SW480 (cell line): ENCODE results near the gene CRTC3.
"Not testable (repeated sequence)": the region's sequence is repeated elsewhere in the genome, so short reads cannot be mapped to it uniquely, and the experiment has no call there.

Experiments
- DNase-seq: peaks from one replicate; pipeline ENCODE4 v3.0.0-alpha.2; 2016; ENCODE audit warnings: low spot score

The CRTC3 gene

GRCh38 chr15:90623854-90624253, 94.1 kb downstream of the CRTC3 start:
- DNase-seq: no peak

DNA sequence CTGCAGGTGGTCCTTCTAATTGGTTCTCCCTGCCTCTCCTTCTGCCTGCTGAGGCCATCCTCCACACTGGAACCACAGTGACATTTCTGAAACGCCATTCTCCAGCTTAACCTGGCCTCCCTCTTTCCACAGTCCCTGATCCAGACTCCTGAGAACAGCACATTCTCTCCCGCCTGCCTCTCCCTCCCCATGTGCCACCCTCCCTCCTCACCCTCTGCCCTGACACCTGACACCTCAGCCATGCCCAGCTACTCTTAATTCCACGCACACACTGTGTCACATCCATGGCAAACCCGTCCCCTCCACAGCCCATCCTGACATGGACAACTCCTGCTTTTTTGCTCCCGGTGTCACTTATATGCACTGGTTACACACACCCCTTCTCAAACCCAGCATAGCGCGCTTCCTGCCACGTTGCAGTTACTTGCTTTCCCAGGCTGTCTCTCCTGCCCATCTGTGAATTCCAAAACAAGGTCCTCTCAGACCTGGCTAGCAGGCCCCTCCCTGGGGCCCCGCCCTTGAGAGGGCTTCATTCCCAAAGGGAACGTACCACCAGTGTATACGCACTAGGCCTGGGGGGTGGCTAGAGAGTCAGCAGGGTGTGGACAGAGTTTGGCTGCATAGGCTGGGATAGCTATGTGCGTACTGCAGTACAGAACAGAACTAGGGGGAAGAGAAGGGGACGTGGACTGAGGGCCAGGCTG, 94.7 kb downstream of the CRTC3 start:
- DNase-seq: no peak

DNA sequence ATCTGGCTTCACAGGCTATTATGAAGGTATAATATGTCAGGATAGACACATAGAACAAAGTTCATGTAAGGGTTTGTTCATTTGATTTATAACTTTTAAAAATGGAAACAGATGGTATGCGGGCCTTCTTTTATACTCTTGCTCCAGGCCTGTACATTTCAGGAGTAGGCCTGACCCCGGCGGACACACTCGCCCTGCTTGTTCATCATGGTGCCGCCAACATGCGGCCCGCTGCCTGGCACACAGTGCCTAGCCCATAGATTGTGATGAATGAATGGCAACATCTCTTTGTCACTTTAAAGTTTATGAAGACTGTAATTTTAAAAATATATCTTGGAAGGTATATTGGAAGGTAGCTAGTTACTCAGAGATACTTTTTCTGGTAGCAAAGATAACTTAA, 95.3 kb downstream of the CRTC3 start:
- no peak for DNase-seq

GRCh38 chr15:90629217-90629616, 99.5 kb downstream of the CRTC3 start:
- no peak for DNase-seq

GRCh38 chr15:90633360-90633759, 103.6 kb downstream of the CRTC3 start:
- no peak for DNase-seq

GRCh38 chr15:90636993-90637392, 107.3 kb downstream of the CRTC3 start:
- not testable (repeated sequence) for DNase-seq

- DNase-seq: no peak
These were observed 108.0 kb downstream of the CRTC3 start for GRCh38 chr15:90637693-90638092.

- DNase-seq: no peak
These were observed 108.5 kb downstream of the CRTC3 start for GRCh38 chr15:90638201-90638691.

GRCh38 chr15:90638963-90639362, 109.2 kb downstream of the CRTC3 start:
- DNase-seq: no peak

DNA sequence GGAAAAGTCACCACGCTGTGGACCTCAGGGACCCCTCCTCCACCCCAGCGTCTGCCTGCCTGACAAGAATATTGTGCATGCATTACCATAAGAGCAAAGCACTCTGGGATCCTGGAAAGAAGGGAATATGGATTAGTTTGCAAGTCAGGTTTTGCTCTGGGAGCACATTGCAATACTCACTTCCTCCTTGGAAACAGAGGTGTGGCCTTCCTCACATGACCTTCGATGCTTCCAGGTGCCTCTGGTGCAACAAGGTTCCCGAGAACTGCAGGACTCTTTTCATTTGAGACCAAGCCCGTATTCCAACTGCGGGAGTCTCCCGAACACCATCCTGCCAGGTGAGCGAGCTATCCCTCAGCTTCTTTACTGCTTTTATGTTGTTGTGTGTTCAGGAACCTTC, 111.1 kb downstream of the CRTC3 start:
- no peak for DNase-seq

GRCh38 chr15:90641581-90642463, 112.1 kb downstream of the CRTC3 start:
- no peak for DNase-seq

DNA sequence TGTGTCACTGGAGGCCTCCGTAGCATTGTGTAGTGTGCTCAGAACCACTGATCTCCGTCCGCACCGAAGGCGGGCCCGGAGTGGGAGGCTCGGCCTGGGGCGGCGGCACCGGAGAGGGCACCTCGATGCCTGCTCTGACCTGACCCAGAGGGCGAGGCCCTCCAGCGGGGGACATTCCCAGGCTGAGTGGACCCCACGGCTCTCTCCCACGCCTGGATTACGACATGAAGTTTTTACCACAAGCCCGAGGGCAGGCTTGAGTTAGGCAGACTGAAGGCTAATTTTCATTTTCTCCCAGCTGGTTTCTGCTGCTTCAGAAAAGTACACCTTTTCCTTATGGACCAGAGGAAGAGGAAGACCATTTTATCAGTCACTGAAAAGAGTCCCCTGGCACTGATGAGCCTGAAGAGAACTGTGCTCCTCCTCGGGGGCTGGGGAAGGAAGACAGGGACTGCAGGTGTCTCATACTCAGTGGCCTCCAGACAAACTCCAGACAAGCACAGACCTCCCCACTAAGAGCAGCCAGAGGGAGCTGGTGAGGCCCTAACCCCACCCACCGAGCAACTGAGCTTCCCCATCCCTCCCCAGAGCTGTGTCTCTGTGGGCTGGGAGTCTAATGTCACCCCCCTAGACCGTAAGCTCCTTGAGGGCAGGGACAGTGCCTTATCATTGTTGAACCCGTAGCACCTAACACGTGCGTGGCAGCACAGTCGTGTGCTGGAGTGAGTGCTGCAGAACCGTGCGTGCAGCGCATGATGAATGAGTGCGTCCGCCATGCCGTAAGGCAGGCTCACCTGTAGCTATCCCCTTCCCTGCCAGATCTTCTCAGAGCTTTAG, 113.0 kb downstream of the CRTC3 start:
- no peak for DNase-seq

DNA sequence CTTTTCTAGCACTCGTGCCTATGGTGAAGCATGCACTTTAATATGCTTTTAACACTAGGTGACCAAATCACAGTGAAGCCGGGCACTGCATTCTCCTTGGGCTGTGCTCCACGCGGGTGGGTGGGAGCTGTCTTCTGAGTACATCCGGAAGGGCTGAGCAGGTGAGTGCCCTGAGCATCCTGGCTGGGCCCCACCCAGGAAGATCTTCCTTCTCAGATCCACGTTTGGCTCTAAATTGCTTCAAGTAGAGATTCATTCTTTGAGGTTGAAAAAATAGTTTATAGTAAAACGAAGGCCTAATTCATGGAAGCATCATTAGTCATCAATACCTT, 113.5 kb downstream of the CRTC3 start:
- no peak for DNase-seq

DNA sequence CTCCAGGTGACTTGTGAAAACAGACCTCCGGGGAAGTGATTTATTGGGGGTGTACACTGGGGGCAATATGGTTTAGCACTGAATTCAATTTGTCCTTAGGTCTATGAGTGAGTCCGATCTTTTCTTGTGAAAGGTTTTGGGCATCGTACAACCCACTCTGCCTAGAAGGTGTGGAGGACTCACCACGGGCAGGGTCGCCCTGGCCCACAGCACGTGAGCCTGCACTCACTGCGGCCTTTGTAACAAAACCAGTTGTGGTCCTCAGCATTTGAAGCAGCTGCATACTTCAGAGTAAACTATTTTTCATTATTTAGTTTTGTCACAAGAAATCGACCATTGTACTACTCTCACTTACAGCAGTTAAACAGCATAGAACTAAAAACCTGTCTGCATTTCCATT, 114.8 kb downstream of the CRTC3 start:
- DNase-seq: no peak

DNA sequence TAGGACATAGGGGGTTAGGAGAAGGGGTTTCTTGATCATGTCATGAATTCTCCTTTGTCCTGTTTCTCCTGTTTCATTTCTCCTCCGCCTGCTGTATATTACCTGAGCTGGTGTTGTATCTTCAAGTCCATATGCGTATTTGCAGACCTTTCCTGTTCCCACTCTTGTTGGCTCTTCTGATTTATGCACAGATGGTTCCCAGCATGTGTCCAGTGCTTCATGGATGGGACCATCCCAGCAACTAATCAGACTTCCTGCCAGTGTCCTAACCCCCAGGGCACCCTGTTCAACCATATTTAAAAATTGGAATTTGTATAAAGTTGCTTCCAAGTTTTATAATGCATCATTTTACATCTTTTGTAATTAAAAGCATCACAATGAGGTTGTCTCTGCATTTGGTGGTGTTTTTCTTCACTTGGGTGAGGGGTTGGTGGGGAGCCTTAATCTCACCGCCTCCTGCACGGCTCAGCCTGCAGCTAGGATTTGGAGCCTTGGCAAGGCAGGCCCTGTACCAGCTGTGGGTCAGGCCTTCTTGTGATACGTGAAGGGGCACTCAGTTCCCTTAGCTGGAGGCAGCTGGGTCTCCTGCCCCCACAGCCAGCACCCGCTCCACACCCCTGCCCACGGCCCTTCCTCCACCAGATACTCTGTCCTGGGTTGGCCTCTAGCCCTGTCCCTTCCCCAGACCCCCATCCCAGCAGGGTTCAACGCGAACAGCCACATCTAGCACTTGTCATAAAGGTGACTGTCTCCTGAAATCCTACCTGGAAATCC, 115.4 kb downstream of the CRTC3 start:
- no peak for DNase-seq

GRCh38 chr15:90645873-90646575, 116.3 kb downstream of the CRTC3 start:
- DNase-seq: no peak

GRCh38 chr15:90646662-90647305, 117.1 kb downstream of the CRTC3 start:
- no peak for DNase-seq

DNA sequence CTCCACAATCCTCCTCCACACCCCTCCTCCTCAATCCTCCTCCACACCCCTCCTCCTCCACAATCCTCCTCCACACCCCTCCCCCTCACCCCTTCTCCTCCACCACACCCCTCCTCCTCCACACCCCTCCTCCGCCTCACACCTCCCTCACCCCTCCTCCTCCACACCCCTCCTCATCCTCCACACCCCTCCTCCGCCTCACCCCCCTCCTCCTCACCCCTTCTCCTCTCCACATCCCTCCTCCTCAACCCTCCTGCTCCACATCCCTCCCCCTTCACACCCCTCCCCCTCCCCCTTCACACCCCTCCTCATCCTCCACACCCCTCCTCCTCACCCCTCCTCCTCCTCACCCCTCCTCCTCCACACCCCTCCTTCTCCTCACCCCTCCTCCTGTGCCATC, 117.6 kb downstream of the CRTC3 start:
- no peak for DNase-seq

DNA sequence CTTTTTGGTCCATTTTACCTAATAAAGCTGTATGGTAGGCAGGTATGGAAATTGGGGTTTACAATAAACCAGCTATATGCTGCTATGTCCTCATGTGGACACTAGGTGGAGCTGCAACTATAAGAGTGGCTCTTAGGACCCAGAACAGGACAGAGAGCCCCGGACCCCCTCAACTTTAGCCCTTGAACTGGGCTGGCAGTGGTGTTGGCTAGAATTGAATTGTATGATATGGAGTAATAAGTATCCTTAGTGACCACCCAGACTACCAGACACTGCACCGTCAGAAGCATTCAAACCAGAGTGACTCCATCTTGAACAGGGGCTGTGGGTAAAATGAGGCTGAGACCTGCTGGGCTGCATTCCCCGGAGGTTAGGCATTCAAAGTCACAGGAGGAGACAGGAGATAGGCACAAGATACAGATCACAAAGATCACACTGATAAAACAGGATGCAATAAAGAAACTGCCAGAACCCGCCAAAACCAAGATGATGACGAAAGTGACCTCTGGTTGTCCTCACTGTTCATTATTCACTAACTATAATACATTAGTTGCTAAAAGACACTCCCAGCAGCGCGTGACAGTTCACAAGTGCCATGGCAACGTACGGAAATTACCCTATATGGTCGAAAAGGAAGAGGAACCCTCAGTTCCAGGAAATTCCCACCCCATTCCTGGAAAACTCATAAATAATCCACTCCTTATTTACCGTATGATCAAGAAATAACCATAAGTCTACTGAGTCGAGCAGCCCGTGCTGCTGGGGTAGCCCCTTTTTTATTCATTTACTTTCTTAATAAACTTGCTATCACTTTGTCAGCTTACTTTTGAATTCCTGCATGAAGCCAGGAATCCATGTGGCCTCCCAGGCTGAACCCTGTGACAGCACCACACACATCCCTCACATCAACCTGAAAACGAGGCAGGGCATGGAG, 118.7 kb downstream of the CRTC3 start:
- peak; percentile 47 for DNase-seq
